Central memory CD4-positive, alpha-beta T cell (primary cell): ENCODE data around the gene COX8C.
"Not testable (repeated sequence)": the region's sequence is repeated elsewhere in the genome, so short reads cannot be mapped to it uniquely, and the experiment has no call there.

ENCODE experiments used
- DNase-seq: peaks from one replicate; pipeline ENCODE4 v3.0.0; 2022

COX8C gene

GRCh38 chr14:93322929-93323599 is 23.9 kb upstream of the COX8C start:
- no peak for DNase-seq

GRCh38 chr14:93323600-93324174 is 23.3 kb upstream of the COX8C start:
- no peak for DNase-seq

- DNase-seq, result no peak
Observed at GRCh38 chr14:93326196-93326595, 20.8 kb upstream of the COX8C start.

- DNase-seq, result no peak
Observed at GRCh38 chr14:93328546-93328945, 18.4 kb upstream of the COX8C start.

GRCh38 chr14:93329965-93330608 is 16.9 kb upstream of the COX8C start:
- DNase-seq, result no peak

- DNase-seq, result no peak
Observed at GRCh38 chr14:93330609-93331000, 16.4 kb upstream of the COX8C start.

GRCh38 chr14:93331002-93331727 is 15.8 kb upstream of the COX8C start:
- DNase-seq, result no peak

- DNase-seq, result no peak
Observed at GRCh38 chr14:93331728-93332396, 15.1 kb upstream of the COX8C start.

- no peak for DNase-seq
Observed at GRCh38 chr14:93332397-93332852, 14.6 kb upstream of the COX8C start.

- peak; percentile 94 for DNase-seq
Observed at GRCh38 chr14:93332853-93333630, 13.9 kb upstream of the COX8C start, which contains the start of gene BTBD7. TSS of gene BTBD7 (minus strand) at chr14:93333036. CDS start at chr14:93296051, 36,985 bp downstream.

- DNase-seq, result peak; percentile 3
Observed at GRCh38 chr14:93333631-93334103, 13.3 kb upstream of the COX8C start.

- no peak for DNase-seq
Observed at GRCh38 chr14:93337143-93337753, 9.7 kb upstream of the COX8C start.

- DNase-seq, result no peak
Observed at GRCh38 chr14:93337884-93338283, 9.1 kb upstream of the COX8C start.

- no peak for DNase-seq
Observed at GRCh38 chr14:93343266-93343665, 3.7 kb upstream of the COX8C start.

- DNase-seq, result no peak
Observed at GRCh38 chr14:93343797-93344196, 3.2 kb upstream of the COX8C start.

- DNase-seq, result no peak
Observed at GRCh38 chr14:93347850-93348249, 868 bp downstream of the COX8C start.

- DNase-seq, result no peak
Observed at GRCh38 chr14:93348292-93348691, 1.3 kb downstream of the COX8C start.

- not testable (repeated sequence) for DNase-seq
Observed at GRCh38 chr14:93354873-93355272, 7.9 kb downstream of the COX8C start.

GRCh38 chr14:93368996-93369712 is 22.2 kb downstream of the COX8C start:
- DNase-seq, result no peak

- DNase-seq, result no peak
Observed at GRCh38 chr14:93369713-93370266, 22.8 kb downstream of the COX8C start.
